BJ (cell line): ENCODE results near the gene INPP5K. TPM values are rescaled to one million over a fixed set of nuclear protein-coding genes. Genes with fewer than 3 reads are reported as not detected.

Source experiments
- CTCF ChIA-PET: fragments of 350-600 bp; formaldehyde crosslinking; extraction: SDS; loops from one replicate; lab custom pipeline; 2021; ENCODE audit warnings: antibody characterized with exemption, inconsistent platforms; lab: Yijun Ruan, JAX
- POLR2A ChIA-PET: fragments of 300-600 bp; sonication (Branson Sonifier 250); formaldehyde crosslinking; extraction: SDS; loops from one replicate; lab custom pipeline; 2021; ENCODE audit warnings: antibody characterized with exemption; lab: Charles Lee
- DNase-seq: peaks from one replicate; pipeline ENCODE4 v3.0.0-alpha.2; 2011; ENCODE audit warnings: low read depth
- H3K27me3 ChIP-seq: 2 replicates; pipeline ENCODE4 v1.6.0; 2011; ENCODE audit warnings: low read length; ENCODE audit not compliant: control insufficient read depth, insufficient read depth
- H3K36me3 ChIP-seq: 2 replicates; pipeline ENCODE4 v1.5.1; 2011; ENCODE audit warnings: low read length; ENCODE audit not compliant: control insufficient read depth, insufficient read depth
- H3K4me3 ChIP-seq: 2 replicates; pipeline ENCODE4 v1.5.1; 2011; ENCODE audit warnings: low read depth, mild to moderate bottlenecking, control low read depth, low read length
- CTCF ChIP-seq: IDR thresholded peaks from 2 replicates; pipeline ENCODE4 v1.5.1; 2011; ENCODE audit warnings: low read depth, mild to moderate bottlenecking, control low read depth, inconsistent platforms, low read length, moderate library complexity; ENCODE audit not compliant: insufficient read depth
- polyA plus RNA-seq: library from polyadenylated mRNA; depleted of rRNA; stranded (reverse); fragments of >200 nt; gene quantifications from 2 replicates; pipeline ENCODE4 v1.2.3, GENCODE V29; 2011

The INPP5K gene
- polyA plus RNA-seq, 1 experiment = 45.3 TPM

- no peak overlapping the region for H3K4me3 ChIP-seq
- H3K27me3 ChIP-seq = no peaks in the 10 kb centered on the region
- H3K36me3 ChIP-seq = peaks cover 10% of the 10 kb centered on the region
- POLR2A ChIA-PET = no interaction called here
- no peak for TF ChIP-seq CTCF
- CTCF ChIA-PET = interaction anchor here (1.2 kb wide), 1 partner anchor 18 kb away, joined by 4 read pairs; no protein-coding TSS in a partner anchor
- no peak for DNase-seq
These were observed 18.6 kb downstream of the INPP5K start for GRCh38 chr17:1497831-1498230.

GRCh38 chr17:1496869-1497268, 19.5 kb downstream of the INPP5K start:
- H3K36me3 ChIP-seq = peaks cover 7% of the 10 kb centered on the region
- TF ChIP-seq CTCF = no peak
- H3K4me3 ChIP-seq = no peak overlapping the region
- no peaks in the 10 kb centered on the region for H3K27me3 ChIP-seq
- CTCF ChIA-PET = interaction anchor here (1.2 to 1.8 kb wide), 2 partner anchors 15 to 19 kb away, joined by 4 read pairs; no protein-coding TSS in a partner anchor
- POLR2A ChIA-PET = no interaction called here
- DNase-seq = no peak

GRCh38 chr17:1495265-1495989, 21.0 kb downstream of the INPP5K start:
- POLR2A ChIA-PET = interaction anchor here (0.6 kb wide), 1 partner anchor 24 kb away, joined by 3 read pairs; no protein-coding TSS in a partner anchor
- TF ChIP-seq CTCF = no peak
- H3K27me3 ChIP-seq = no peaks in the 10 kb centered on the region
- H3K4me3 ChIP-seq = no peak overlapping the region
- no peak for DNase-seq
- peaks cover 6% of the 10 kb centered on the region; the same call in 1 of the 2 replicates for H3K36me3 ChIP-seq
- CTCF ChIA-PET = interaction anchor here (0.6 to 1.8 kb wide), 5 partner anchors 14 to 135 kb away, joined by 3 to 9 read pairs (median 4); partner anchors contain the start of gene INPP5K

GRCh38 chr17:1494736-1495253, 21.6 kb downstream of the INPP5K start:
- CTCF ChIA-PET = interaction anchor here (1.3 to 1.5 kb wide), 2 partner anchors 15 to 21 kb away, joined by 3 to 9 read pairs; partner anchors contain the start of gene INPP5K

More at GRCh38 chr17:1494736-1495253, 21.6 kb downstream of the INPP5K start:
- POLR2A ChIA-PET = interaction anchor here (0.6 kb wide), 1 partner anchor 24 kb away, joined by 3 read pairs; no protein-coding TSS in a partner anchor
- DNase-seq = no peak
- Histone ChIP-seq H3K4me3 (no peak overlapping the region), H3K36me3 (peaks cover 6% of the 10 kb centered on the region; the same call in 1 of the 2 replicates), H3K27me3 (no peaks in the 10 kb centered on the region)
- no peak for TF ChIP-seq CTCF
